GM23248 (cell line): Measurements from ENCODE around the gene CEP170. TPM values are rescaled to one million over a fixed set of nuclear protein-coding genes. Genes with fewer than 3 reads are reported as not detected.
"Not testable (repeated sequence)": the region's sequence is repeated elsewhere in the genome, so short reads cannot be mapped to it uniquely, and the experiment has no call there.

Source experiments
- DNase-seq: peaks from one replicate; pipeline ENCODE4 v3.0.0-alpha.2; 2015
- H2AFZ ChIP-seq: fragments of 200-600 bp; sonication (generic); 2 replicates; pipeline ENCODE4 v1.6.1; 2016; ENCODE audit warnings: antibody characterized with exemption
- H3F3A ChIP-seq: fragments of 200-600 bp; sonication (generic); 2 replicates; pipeline ENCODE4 v1.6.1; 2016; ENCODE audit warnings: mild to moderate bottlenecking, antibody characterized with exemption, mixed run types; ENCODE audit not compliant: insufficient read depth
- H3K27ac ChIP-seq: fragments of 200-600 bp; sonication (generic); 2 replicates; pipeline ENCODE4 v1.5.1; 2016; ENCODE audit warnings: mild to moderate bottlenecking
- H3K27me3 ChIP-seq: fragments of 200-600 bp; sonication (generic); replicated peaks from 2 replicates; pipeline ENCODE4 v1.6.1; 2016; ENCODE audit warnings: mild to moderate bottlenecking; ENCODE audit not compliant: insufficient read depth
- H3K36me3 ChIP-seq: fragments of 200-600 bp; sonication (generic); 2 replicates; pipeline ENCODE4 v1.6.1; 2016; ENCODE audit warnings: low read depth, mild to moderate bottlenecking
- H3K4me1 ChIP-seq: fragments of 200-600 bp; sonication (generic); 2 replicates; pipeline ENCODE4 v1.6.1; 2016; ENCODE audit warnings: mild to moderate bottlenecking; ENCODE audit not compliant: insufficient read depth
- H3K4me2 ChIP-seq: fragments of 200-600 bp; sonication (generic); one replicate; pipeline ENCODE4 v1.6.1; 2016; ENCODE audit warnings: mild to moderate bottlenecking; ENCODE audit not compliant: unreplicated experiment
- H3K4me3 ChIP-seq: fragments of 200-600 bp; sonication (generic); 2 replicates; pipeline ENCODE4 v1.5.1; 2016; ENCODE audit warnings: mild to moderate bottlenecking
- H3K79me2 ChIP-seq: fragments of 200-600 bp; sonication (generic); 2 replicates; pipeline ENCODE4 v1.6.1; 2016; ENCODE audit warnings: mild to moderate bottlenecking; ENCODE audit not compliant: insufficient read depth
- H3K9ac ChIP-seq: fragments of 200-600 bp; sonication (generic); 2 replicates; pipeline ENCODE4 v1.6.1; 2016; ENCODE audit warnings: mild to moderate bottlenecking
- H3K9me2 ChIP-seq: fragments of 200-600 bp; sonication (generic); 2 replicates; pipeline ENCODE4 v1.6.1; 2016; ENCODE audit warnings: mixed run types, mild to moderate bottlenecking, moderate library complexity; ENCODE audit not compliant: insufficient read depth
- H3K9me3 ChIP-seq: fragments of 200-600 bp; sonication (generic); one replicate; pipeline ENCODE4 v1.6.1; 2017; ENCODE audit warnings: low read depth
- H4K20me1 ChIP-seq: fragments of 200-600 bp; sonication (generic); 2 replicates; pipeline ENCODE4 v1.6.0; 2016; ENCODE audit not compliant: insufficient read depth
- WGBS, 2 experiments: methylation state at CpG; one replicate each; pipeline ENCODE4 v1.1.6; 2015 to 2017; ENCODE audit warnings: low lambda C conversion rate in 2 of 2, low coverage in 1 of 2; ENCODE audit errors: missing lambda C conversion rate in 2 of 2; 5-methylcytosine and 5-hydroxymethylcytosine counted together
- in situ Hi-C: fragments of 300-500 bp; cut with MboI; formaldehyde crosslinking; loops from 2 replicates; pipeline ENCODE4 v1.15.0; 2020
- polyA plus RNA-seq: library from polyadenylated mRNA; unstranded; fragments of >200 nt; fragmentation: Nextera tagmentation; extraction: Ambion mirVana; gene quantifications from 2 replicates; pipeline ENCODE4 v1.2.1, GENCODE V29; 2016
- total RNA-seq: library from RNA; depleted of rRNA; stranded (reverse); fragments of >200 nt; shearing (Covaris generic); gene quantifications from 2 replicates; pipeline ENCODE4 v1.2.3, GENCODE V29; 2014

Gene CEP170
- total and polyA plus RNA-seq, 2 experiments from 2014 or later: 55.4 to 81.0 TPM

DNA sequence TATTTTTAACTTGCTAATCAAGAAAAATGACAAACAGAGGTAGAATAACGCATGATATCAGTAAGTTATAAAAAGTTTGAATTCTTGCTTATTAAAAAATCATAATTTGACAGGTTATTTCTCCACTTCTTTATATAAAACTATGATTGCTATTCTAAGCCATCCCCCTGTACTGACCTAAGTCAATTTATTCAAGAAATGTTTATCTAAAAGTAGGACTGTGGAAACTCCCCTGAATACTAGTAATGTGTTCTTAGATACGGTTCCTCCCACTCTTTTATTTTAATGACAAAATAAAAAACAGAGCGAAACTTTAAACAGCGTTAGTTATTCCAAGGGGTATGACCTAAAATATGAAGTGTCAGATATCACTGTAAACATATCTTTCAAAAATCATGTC is 51.9 kb downstream of the CEP170 start:
- in situ Hi-C loops, H3K9me3 ChIP-seq, H3K9me2 ChIP-seq, H3K9ac ChIP-seq, H3K4me3 ChIP-seq, H3K27me3 ChIP-seq, H3K4me2 ChIP-seq, H2AFZ ChIP-seq, DNase-seq, H4K20me1 ChIP-seq, H3K27ac ChIP-seq: not testable (repeated sequence)
- Histone ChIP-seq H3K36me3 (peaks cover 34% of the 10 kb centered on the region), H3F3A (peaks cover 17% of the 10 kb centered on the region), H3K79me2 (peaks cover 79% of the 10 kb centered on the region), H3K4me1 (peaks cover 17% of the 10 kb centered on the region)
- 74 to 84% methylated on average over 4 of the region's 4 CpGs for WGBS, 2 experiments

DNA sequence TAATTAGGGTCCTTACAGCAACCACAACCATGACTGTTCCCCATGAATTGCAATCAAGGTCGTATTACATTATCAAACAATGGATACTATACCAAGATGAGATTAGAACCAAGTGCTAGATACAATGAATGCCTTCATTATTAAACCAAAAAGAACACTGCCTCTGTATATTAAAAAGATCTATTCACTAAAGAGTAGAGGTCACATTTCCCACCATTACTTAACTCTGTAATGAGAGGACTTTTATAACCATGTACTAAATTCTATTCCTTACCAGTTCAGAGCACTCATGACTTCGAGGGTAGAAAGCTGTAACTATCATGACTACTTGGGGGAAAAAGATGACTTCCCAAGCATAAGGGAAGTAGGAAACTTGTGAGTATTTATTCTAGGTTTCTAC is 53.8 kb downstream of the CEP170 start:
- H4K20me1 ChIP-seq, H3K4me2 ChIP-seq, H3K4me3 ChIP-seq, in situ Hi-C loops, H2AFZ ChIP-seq, DNase-seq, H3K9me3 ChIP-seq, H3K9ac ChIP-seq, H3K9me2 ChIP-seq, H3K27ac ChIP-seq, H3K27me3 ChIP-seq: not testable (repeated sequence)
- Histone ChIP-seq H3K79me2 (peaks cover 77% of the 10 kb centered on the region), H3F3A (peaks cover 24% of the 10 kb centered on the region), H3K4me1 (peaks cover 17% of the 10 kb centered on the region), H3K36me3 (peaks cover 38% of the 10 kb centered on the region)
- WGBS, 2 experiments: 89 to 90% methylated on average over 2 of the region's 2 CpGs

DNA sequence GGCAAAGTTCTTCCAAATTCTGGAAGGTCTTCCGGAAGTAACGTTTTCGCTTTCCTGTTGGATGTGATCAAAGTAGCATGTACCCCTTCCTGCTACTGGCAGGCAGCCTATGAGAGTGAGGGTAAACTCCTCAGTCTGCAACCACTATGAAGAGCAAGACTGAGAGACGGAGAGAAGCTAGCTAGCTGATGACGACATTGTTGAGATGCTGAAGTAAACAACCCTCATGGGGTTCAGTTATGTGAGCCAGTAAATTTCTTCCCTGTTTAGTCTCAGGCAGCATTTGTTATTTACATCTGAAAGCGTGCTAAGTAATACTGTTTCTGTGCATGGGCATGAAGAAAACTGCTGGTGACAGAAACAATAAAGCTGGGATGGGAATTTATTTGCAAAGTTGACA is 57.6 kb downstream of the CEP170 start:
- WGBS, 2 experiments: 73 to 89% methylated on average over 3 to 6 of the region's 6 CpGs
- Histone ChIP-seq H3K79me2 (peaks cover 71% of the 10 kb centered on the region), H3K36me3 (peaks cover 34% of the 10 kb centered on the region)
- H2AFZ ChIP-seq, H3K27ac ChIP-seq, H4K20me1 ChIP-seq, H3K4me1 ChIP-seq, H3K9me2 ChIP-seq, H3F3A ChIP-seq, H3K9me3 ChIP-seq, DNase-seq, H3K27me3 ChIP-seq, H3K9ac ChIP-seq, H3K4me2 ChIP-seq, H3K4me3 ChIP-seq, in situ Hi-C loops: not testable (repeated sequence)

DNA sequence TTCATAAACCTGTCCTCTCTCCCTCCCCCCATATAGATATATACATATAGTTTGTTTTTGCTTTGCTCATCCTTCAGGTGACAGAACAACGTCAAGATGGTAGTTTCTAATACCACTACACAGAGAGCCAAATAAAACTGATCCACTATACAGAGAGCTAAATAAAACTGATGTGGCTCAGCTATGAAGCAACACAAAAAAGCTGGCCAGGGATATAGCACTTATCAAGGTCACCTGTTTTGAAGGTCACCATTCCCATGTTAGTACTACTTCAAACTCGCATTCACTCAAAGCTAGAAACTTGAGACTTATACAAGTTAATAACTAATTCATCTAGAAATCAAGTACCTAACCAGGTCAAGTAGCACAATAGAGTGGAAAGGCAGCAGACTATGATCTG is 61.8 kb downstream of the CEP170 start:
- H3K79me2 ChIP-seq: peaks cover 72% of the 10 kb centered on the region
- 71 to 100% methylated on average over 1 to 2 of the region's 2 CpGs for WGBS, 2 experiments
- H3K4me2 ChIP-seq, in situ Hi-C loops, H3K9me3 ChIP-seq, H3F3A ChIP-seq, H3K4me1 ChIP-seq, H3K9ac ChIP-seq, H4K20me1 ChIP-seq, H3K27me3 ChIP-seq, H2AFZ ChIP-seq, H3K4me3 ChIP-seq, DNase-seq, H3K9me2 ChIP-seq, H3K27ac ChIP-seq: not testable (repeated sequence)
- peaks cover 32% of the 10 kb centered on the region for H3K36me3 ChIP-seq

DNA sequence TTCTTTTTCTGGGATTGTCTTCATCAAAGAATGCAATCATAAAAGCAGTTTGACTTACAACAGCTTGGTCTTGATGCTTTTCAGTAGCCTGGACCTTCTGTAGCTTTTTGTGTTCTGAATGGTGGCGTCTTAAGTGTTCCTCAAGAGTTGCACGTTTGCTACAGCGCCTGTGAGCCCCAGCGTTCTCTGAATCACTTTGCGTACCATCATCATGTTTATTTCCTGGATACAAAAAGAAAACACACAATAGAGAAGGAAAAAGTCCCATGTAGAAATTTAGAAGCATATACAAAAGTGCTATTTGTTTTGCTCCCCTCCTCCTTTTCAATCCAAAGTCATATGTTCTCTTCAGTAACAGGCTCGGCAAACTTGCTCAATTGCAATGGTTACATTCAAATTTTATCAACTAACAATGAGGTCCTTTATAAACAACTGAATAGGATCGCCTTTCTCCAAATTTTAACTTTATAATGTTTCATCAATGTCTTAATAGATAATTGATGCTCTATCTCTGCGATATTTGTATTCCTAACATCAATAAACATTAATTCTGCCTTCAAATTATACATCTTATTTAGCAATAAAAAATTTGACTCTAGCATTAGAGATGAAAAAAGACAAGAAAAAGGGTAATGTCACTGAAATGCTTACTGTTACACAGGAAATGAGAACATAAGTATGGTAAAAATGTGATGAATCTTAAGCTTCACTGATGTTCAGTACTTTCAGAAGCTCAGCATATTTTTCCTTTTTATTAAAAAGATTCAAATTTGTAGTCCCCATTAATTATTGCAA is 68.7 kb downstream of the CEP170 start:
- H3K27me3 ChIP-seq, H3K27ac ChIP-seq, H3K9me2 ChIP-seq, in situ Hi-C loops, H2AFZ ChIP-seq, DNase-seq, H3K9ac ChIP-seq, H3K4me3 ChIP-seq, H4K20me1 ChIP-seq, H3K9me3 ChIP-seq, H3K4me1 ChIP-seq, H3K4me2 ChIP-seq, H3F3A ChIP-seq: not testable (repeated sequence)
- 96 to 99% methylated on average over 8 of the region's 8 CpGs for WGBS, 2 experiments
- Histone ChIP-seq H3K79me2 (peaks cover 80% of the 10 kb centered on the region), H3K36me3 (peaks cover 38% of the 10 kb centered on the region; the same call in 1 of the 2 replicates)

DNA sequence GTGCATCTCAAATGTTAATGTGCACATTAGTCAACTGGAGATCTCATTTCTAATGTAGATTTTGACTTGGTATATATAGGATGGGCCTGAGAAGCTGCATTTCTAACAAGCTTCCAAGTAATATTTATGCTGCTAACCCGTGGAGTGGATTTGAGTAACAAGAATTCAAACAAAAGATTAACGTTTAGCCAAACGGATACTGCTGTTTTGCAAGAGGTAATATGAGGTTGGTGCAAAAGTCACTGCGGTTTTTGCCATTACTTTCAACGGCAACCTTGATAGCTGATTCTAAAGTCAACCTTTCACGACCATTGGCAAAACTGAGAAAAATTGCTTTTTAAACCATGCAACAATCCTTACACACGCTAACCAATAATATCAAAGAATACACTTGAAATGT is 70.3 kb downstream of the CEP170 start:
- H2AFZ ChIP-seq, H3K4me2 ChIP-seq, DNase-seq, H3K4me3 ChIP-seq, H3K27ac ChIP-seq, H3K9ac ChIP-seq, H3K4me1 ChIP-seq, H3K9me2 ChIP-seq, H3K27me3 ChIP-seq, H3K9me3 ChIP-seq, H4K20me1 ChIP-seq, H3F3A ChIP-seq, in situ Hi-C loops: not testable (repeated sequence)
- WGBS, 2 experiments: 98 to 99% methylated on average over 7 of the region's 7 CpGs
- Histone ChIP-seq H3K79me2 (peaks cover 85% of the 10 kb centered on the region), H3K36me3 (peaks cover 31% of the 10 kb centered on the region; the same call in 1 of the 2 replicates)

DNA sequence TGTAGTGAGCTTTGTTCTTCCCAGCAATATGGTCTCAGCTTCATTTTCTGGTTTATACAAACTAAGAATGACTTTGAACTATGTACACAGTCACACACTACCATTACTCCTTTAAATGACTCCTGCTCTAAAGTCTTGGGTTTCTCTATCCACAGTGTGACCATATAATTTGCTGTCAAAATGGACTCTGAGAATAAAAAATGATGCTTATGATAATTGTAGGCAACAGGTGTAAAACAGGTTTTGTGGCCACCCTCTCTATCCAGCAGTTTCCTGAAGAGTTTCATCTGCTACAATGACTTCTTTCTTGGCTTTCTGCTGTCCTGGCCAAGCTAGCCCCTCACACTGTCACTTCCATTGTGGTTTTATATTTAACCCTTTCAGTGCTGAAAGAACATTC is 71.4 kb downstream of the CEP170 start:
- in situ Hi-C loops, H3F3A ChIP-seq, H3K9me2 ChIP-seq, H3K4me1 ChIP-seq, H4K20me1 ChIP-seq, H3K27me3 ChIP-seq, DNase-seq, H2AFZ ChIP-seq, H3K4me2 ChIP-seq, H3K4me3 ChIP-seq, H3K9me3 ChIP-seq, H3K9ac ChIP-seq: not testable (repeated sequence)
- H3K27ac ChIP-seq: 0 out of 2 replicates have a peak overlapping the region, but pooled peaks have one; percentile 12
- H3K36me3 ChIP-seq: peaks cover 27% of the 10 kb centered on the region; the same call in 1 of the 2 replicates
- peaks cover 87% of the 10 kb centered on the region for H3K79me2 ChIP-seq
